ENCODE results near the gene TIMM22. TPM values are rescaled to one million over a fixed set of nuclear protein-coding genes. Genes with fewer than 3 reads are reported as not detected.

Gene TIMM22
- polyA plus RNA-seq, 1 experiment, result 17.7 TPM

DNA sequence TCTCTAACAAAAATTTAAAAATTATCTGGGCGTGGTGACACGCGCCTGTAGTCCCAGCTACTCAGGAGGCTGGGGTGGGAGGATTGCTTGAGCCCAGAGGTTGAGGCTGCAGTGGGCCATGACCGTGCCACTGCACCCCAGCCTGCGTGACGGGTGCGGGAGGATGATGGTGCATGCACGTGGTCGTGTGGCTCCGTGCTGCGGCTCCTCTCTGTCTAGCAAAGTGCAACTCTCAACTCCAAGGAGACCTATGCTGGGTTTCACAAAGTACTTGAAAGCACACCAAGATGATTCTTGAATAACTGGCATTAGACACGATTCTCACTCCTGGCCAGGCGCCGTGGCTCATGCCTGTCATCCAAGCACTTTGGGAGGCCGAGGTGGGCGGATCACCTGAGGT is 43.2 kb upstream of the TIMM22 start:
- TF ChIP-seq, protein P1, sequence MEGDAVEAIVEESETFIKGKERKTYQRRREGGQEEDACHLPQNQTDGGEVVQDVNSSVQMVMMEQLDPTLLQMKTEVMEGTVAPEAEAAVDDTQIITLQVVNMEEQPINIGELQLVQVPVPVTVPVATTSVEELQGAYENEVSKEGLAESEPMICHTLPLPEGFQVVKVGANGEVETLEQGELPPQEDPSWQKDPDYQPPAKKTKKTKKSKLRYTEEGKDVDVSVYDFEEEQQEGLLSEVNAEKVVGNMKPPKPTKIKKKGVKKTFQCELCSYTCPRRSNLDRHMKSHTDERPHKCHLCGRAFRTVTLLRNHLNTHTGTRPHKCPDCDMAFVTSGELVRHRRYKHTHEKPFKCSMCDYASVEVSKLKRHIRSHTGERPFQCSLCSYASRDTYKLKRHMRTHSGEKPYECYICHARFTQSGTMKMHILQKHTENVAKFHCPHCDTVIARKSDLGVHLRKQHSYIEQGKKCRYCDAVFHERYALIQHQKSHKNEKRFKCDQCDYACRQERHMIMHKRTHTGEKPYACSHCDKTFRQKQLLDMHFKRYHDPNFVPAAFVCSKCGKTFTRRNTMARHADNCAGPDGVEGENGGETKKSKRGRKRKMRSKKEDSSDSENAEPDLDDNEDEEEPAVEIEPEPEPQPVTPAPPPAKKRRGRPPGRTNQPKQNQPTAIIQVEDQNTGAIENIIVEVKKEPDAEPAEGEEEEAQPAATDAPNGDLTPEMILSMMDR (IDR thresholded peaks at IDR 0.05; ENCODE audit: low read depth, low read length), result no peak
- no peak overlapping the region for H3K4me3 ChIP-seq (ENCODE audit: low read depth, low read length)
- H3K27ac ChIP-seq (ENCODE audit: low read depth, low read length), result peak overlapping the region; percentile 96
- no peaks in the 10 kb centered on the region for H3K27me3 ChIP-seq (ENCODE audit: control insufficient read depth, insufficient read depth, low read length)
- CTCF ChIA-PET, result no interaction called here
- DNase-seq (ENCODE audit: low read depth, low spot score), result no peak
- peaks cover 6% of the 10 kb centered on the region; the same call in 1 of the 2 replicates for H3K9me3 ChIP-seq (ENCODE audit: control insufficient read depth, insufficient read depth, low read length)
- POLR2A ChIA-PET, result interaction anchor here (1.2 kb wide), 1 partner anchor 16 kb away, joined by 3 read pairs; no protein-coding TSS in a partner anchor

DNA sequence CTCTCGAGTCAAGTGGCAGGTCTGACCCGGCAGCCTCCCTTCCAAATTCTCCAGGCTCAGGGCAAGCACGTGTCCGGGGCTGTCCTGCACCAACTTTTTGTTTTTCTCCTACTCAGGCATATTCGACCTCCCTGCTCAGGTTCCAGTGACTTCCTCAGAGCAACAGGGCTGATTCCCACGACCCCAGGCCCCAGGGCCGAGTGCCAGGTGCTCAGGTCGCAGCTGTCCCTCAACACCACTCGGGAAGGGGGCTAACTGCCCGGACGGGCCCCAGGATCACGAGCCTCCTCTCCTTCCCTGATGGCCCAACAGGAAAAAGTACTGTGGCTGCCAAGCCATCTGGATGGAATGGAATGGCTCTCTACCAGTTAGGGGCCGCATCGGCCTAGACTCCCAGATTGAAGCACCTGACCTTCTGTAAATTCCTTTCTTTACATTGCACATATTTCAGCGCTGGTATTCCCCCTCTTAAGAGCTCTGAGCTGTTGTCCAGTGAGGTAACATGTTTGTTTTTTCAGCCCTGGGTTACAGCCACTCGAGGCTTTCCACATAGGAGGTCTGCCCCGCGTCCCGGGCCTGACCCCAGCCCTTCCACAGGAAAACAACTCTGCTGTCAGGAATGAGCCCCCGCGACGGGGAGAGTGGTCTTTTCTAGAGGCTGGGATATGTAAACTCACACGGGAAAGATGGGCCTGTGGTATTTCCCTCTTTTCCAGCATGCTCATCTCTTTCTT is 42.3 kb upstream of the TIMM22 start:
- H3K4me3 ChIP-seq (ENCODE audit: low read depth, low read length), result no peak overlapping the region
- H3K27me3 ChIP-seq (ENCODE audit: control insufficient read depth, insufficient read depth, low read length), result no peaks in the 10 kb centered on the region
- DNase-seq (ENCODE audit: low read depth, low spot score), result peak; percentile 82
- peak overlapping the region; percentile 96 for H3K27ac ChIP-seq (ENCODE audit: low read depth, low read length)
- TF ChIP-seq, protein P1 (IDR thresholded peaks at IDR 0.05; ENCODE audit: low read depth, low read length), result no peak
- POLR2A ChIA-PET, result interaction anchor here (0.7 to 1.3 kb wide), 6 partner anchors 11 to 140 kb away, joined by 3 to 13 read pairs (median 4); no protein-coding TSS in a partner anchor
- peaks cover 6% of the 10 kb centered on the region; the same call in 1 of the 2 replicates for H3K9me3 ChIP-seq (ENCODE audit: control insufficient read depth, insufficient read depth, low read length)
- CTCF ChIA-PET, result no interaction called here

DNA sequence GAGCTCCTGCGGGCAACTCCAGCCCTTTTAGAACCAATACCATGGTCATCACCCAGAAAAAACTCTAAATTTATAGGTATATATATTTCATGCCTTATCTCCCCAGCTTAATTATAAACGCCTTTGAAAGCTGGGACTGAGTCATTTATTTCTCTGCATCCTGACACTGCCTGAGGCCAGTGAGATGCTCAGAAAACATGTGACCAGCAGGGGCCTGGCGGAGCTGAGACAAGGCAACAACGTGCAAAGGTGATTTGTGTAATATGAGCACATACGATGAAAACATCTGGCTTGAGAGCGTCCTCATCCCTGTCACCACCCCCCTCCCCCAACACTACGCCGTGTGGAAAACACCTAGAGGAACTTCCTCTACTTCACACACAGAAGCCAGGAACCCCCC is 40.0 kb upstream of the TIMM22 start:
- Histone ChIP-seq H3K27me3 (ENCODE audit: control insufficient read depth, insufficient read depth, low read length) (no peaks in the 10 kb centered on the region), H3K4me3 (ENCODE audit: low read depth, low read length) (no peak overlapping the region), H3K27ac (ENCODE audit: low read depth, low read length) (no peak overlapping the region), H3K9me3 (ENCODE audit: control insufficient read depth, insufficient read depth, low read length) (peaks cover 6% of the 10 kb centered on the region; the same call in 1 of the 2 replicates)
- DNase-seq (ENCODE audit: low read depth, low spot score), result no peak
- ChIA-PET CTCF (interaction anchor here (0.9 kb wide), 1 partner anchor 48 kb away, joined by 5 read pairs; no protein-coding TSS in a partner anchor), POLR2A (no interaction called here)
- TF ChIP-seq, protein P1 (IDR thresholded peaks at IDR 0.05; ENCODE audit: low read depth, low read length), result no peak

DNA sequence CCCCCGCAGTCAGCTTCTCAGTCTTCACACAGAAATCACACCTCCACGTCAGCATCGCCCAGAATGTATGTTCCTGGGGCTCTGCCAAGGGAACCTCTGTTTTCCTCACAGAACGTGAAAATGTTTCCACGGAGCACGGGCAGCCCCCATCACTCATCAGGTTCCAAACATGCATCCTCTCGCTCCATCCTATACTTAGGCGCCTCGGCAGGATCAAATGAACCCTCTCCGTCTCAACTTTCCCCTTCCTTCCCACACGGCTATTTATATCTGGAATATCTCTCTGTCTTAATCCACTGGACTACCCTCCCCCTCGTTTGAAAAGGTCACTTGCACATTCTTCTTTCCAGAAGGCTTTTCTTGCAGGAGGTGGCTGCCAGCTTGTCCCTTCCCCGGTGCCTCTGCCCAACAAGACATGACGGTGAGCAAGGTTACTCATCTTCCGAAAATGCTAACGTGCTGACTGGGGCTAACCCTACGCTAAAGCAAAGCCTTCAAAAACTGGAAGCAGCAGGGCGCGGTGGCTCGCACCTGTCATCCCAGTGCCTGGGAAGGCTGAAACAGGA is 39.0 kb upstream of the TIMM22 start:
- Histone ChIP-seq H3K27me3 (ENCODE audit: control insufficient read depth, insufficient read depth, low read length) (no peaks in the 10 kb centered on the region), H3K9me3 (ENCODE audit: control insufficient read depth, insufficient read depth, low read length) (no peaks in the 10 kb centered on the region; the same call in 1 of the 2 replicates), H3K27ac (ENCODE audit: low read depth, low read length) (no peak overlapping the region), H3K4me3 (ENCODE audit: low read depth, low read length) (no peak overlapping the region)
- CTCF ChIA-PET, result no interaction called here
- POLR2A ChIA-PET, result no interaction called here
- DNase-seq (ENCODE audit: low read depth, low spot score), result no peak
- TF ChIP-seq, protein P1 (IDR thresholded peaks at IDR 0.05; ENCODE audit: low read depth, low read length), result no peak
